SK-N-SH (cell line): Measurements from ENCODE around the gene WWC1. TPM values are rescaled to one million over a fixed set of nuclear protein-coding genes. Genes with fewer than 3 reads are reported as not detected.

ENCODE experiments used
- CTCF ChIA-PET: fragments of 300-600, 350-600 bp; formaldehyde crosslinking; extraction: SDS; loops from one replicate; lab custom pipeline; 2021; lab: Yijun Ruan, JAX
- POLR2A ChIA-PET: fragments of 350-600 bp; sonication (Branson Sonifier 250); formaldehyde crosslinking; extraction: SDS; loops from one replicate; lab custom pipeline; 2020; ENCODE audit warnings: antibody characterized with exemption, inconsistent platforms; lab: Yijun Ruan, JAX
- DNase-seq: peaks from one replicate; pipeline ENCODE4 v3.0.0; 2012
- H2AFZ ChIP-seq: fragments of 200-600 bp; sonication (generic); 2 replicates; pipeline ENCODE4 v1.8.1; 2016; ENCODE audit warnings: antibody characterized with exemption, mild to moderate bottlenecking, low read depth
- H3F3A ChIP-seq: fragments of 200-600 bp; sonication (generic); replicated peaks from 2 replicates; pipeline ENCODE3; 2016; ENCODE audit warnings: antibody characterized with exemption, mild to moderate bottlenecking; ENCODE audit not compliant: insufficient read depth
- H3K27ac ChIP-seq, 2 experiments: fragments of 200-500 bp in 1 of 2; fragments of 200-600 bp in 1 of 2; sonication (Bioruptor generic) in 1 of 2; sonication (generic), shearing (Covaris generic) in 1 of 2; 2 replicates each; pipeline versions ENCODE4 v1.5.1 to v1.6.1; 2014 to 2016; ENCODE audit warnings: low read depth in 2 of 2, inconsistent platforms in 1 of 2, low read length in 1 of 2, mild to moderate bottlenecking in 1 of 2, mixed read lengths in 1 of 2
- H3K27me3 ChIP-seq: fragments of 200-600 bp; sonication (generic), shearing (Covaris generic); 2 replicates; pipeline ENCODE4 v1.6.1; 2016; ENCODE audit warnings: mixed run types; ENCODE audit not compliant: insufficient read depth
- H3K36me3 ChIP-seq, 2 experiments: fragments of 200-500 bp in 1 of 2; fragments of 200-600 bp in 1 of 2; sonication (Bioruptor generic) in 1 of 2; sonication (generic) in 1 of 2; replicated peaks in 1 of 2; 2 replicates each; pipeline versions ENCODE3 to v1.5.1; 2014 to 2016; ENCODE audit warnings: low read length in 1 of 2, mild to moderate bottlenecking in 1 of 2; ENCODE audit not compliant: insufficient read depth in 2 of 2, control insufficient read depth in 1 of 2
- H3K4me1 ChIP-seq, 2 experiments: fragments of 200-500 bp in 1 of 2; fragments of 200-600 bp in 1 of 2; sonication (Bioruptor generic) in 1 of 2; sonication (generic), shearing (Covaris generic) in 1 of 2; 2 replicates each; pipeline versions ENCODE4 v1.5.1 to v1.6.1; 2014 to 2016; ENCODE audit warnings: low read depth in 1 of 2, low read length in 1 of 2, mixed run types in 1 of 2; ENCODE audit not compliant: insufficient read depth in 2 of 2, control insufficient read depth in 1 of 2
- H3K4me2 ChIP-seq: fragments of 200-600 bp; sonication (generic), shearing (Covaris generic); 2 replicates; pipeline ENCODE4 v1.6.1; 2017; ENCODE audit warnings: mixed run types
- H3K4me3 ChIP-seq, 2 experiments: fragments of 200-500 bp in 1 of 2; fragments of 200-600 bp in 1 of 2; sonication (Bioruptor generic) in 1 of 2; sonication (generic), shearing (Covaris generic) in 1 of 2; 2 replicates each; pipeline versions ENCODE4 v1.5.1 to v1.8.1; 2014 to 2016; ENCODE audit warnings: low read depth in 2 of 2, inconsistent platforms in 1 of 2, low read length in 1 of 2, mild to moderate bottlenecking in 1 of 2, mixed read lengths in 1 of 2, moderate library complexity in 1 of 2
- H3K79me2 ChIP-seq: fragments of 200-600 bp; sonication (generic); 2 replicates; pipeline ENCODE4 v1.8.1; 2017; ENCODE audit warnings: mild to moderate bottlenecking; ENCODE audit not compliant: insufficient read depth
- H3K9ac ChIP-seq: fragments of 200-600 bp; sonication (generic); 2 replicates; pipeline ENCODE4 v1.6.1; 2017; ENCODE audit warnings: mixed run types
- H3K9me2 ChIP-seq: fragments of 200-600 bp; sonication (generic); 2 replicates; pipeline ENCODE4 v1.6.1; 2017; ENCODE audit warnings: mixed run types
- H3K9me3 ChIP-seq: fragments of 200-600 bp; sonication (generic); 2 replicates; pipeline ENCODE4 v1.6.1; 2017; ENCODE audit warnings: mixed run types, mild to moderate bottlenecking, moderate library complexity
- H4K20me1 ChIP-seq: fragments of 200-600 bp; sonication (generic); 2 replicates; pipeline ENCODE4 v1.6.1; 2017; ENCODE audit warnings: mild to moderate bottlenecking, mixed run types; ENCODE audit not compliant: insufficient read depth
- CTCF ChIP-seq: fragments of 200-600 bp; sonication (generic); IDR thresholded peaks from 2 replicates; pipeline ENCODE4 v1.6.1; 2017; ENCODE audit warnings: antibody characterized with exemption, mild to moderate bottlenecking, moderate library complexity
- ELF1 ChIP-seq: IDR thresholded peaks from 2 replicates; pipeline ENCODE4 v1.4.0; 2012
- EP300 ChIP-seq, 2 experiments: IDR thresholded peaks; 2 replicates each; pipeline versions ENCODE4 v1.4.0 to v1.6.1; 2012; ENCODE audit warnings: borderline replicate concordance in 1 of 2, low read depth in 1 of 2, low read length in 1 of 2
- EZH2phosphoT487 ChIP-seq: fragments of 200-600 bp; sonication (generic); IDR thresholded peaks from 2 replicates; pipeline ENCODE4 v1.6.1; 2017; ENCODE audit warnings: low read depth, mixed run types, mild to moderate bottlenecking, antibody characterized with exemption, moderate library complexity, borderline replicate concordance
- FOSL2 ChIP-seq: IDR thresholded peaks from 2 replicates; pipeline ENCODE4 v1.4.0; 2012; ENCODE audit warnings: low read depth, mild to moderate bottlenecking, moderate library complexity, borderline replicate concordance
- FOXJ3 ChIP-seq: sonication (generic); formaldehyde crosslinking; IDR thresholded peaks from 2 replicates; pipeline ENCODE4 v1.5.1; 2020; ENCODE audit warnings: mild to moderate bottlenecking, missing genetic modification reagents
- FOXM1 ChIP-seq: IDR thresholded peaks from 2 replicates; pipeline ENCODE4 v1.4.0; 2012; ENCODE audit warnings: low read depth, mild to moderate bottlenecking
- GABPA ChIP-seq: IDR thresholded peaks from 2 replicates; pipeline ENCODE4 v1.4.0; 2012; ENCODE audit warnings: low read depth, mild to moderate bottlenecking
- GATA2 ChIP-seq: sonication (generic); formaldehyde crosslinking; IDR thresholded peaks from 2 replicates; pipeline ENCODE4 v1.5.0; 2020; ENCODE audit warnings: mild to moderate bottlenecking, missing genetic modification reagents
- IRF3 ChIP-seq: fragments of 150-350 bp; IDR thresholded peaks from 2 replicates; pipeline ENCODE4 v1.6.1; 2016; ENCODE audit warnings: mild to moderate bottlenecking, low read depth, low read length
- JUND ChIP-seq: IDR thresholded peaks from 2 replicates; pipeline ENCODE4 v1.4.0; 2012
- MXI1 ChIP-seq: IDR thresholded peaks from 2 replicates; pipeline ENCODE4 v1.6.1; 2012; ENCODE audit warnings: mild to moderate bottlenecking, low read depth, low read length, improper control_type of control experiment
- PBX3 ChIP-seq: IDR thresholded peaks from 2 replicates; pipeline ENCODE4; 2012
- POLR2AphosphoS5 ChIP-seq: IDR thresholded peaks from 2 replicates; pipeline ENCODE4 v1.6.1; 2012; ENCODE audit warnings: low read depth, low read length
- RCOR1 ChIP-seq: fragments of 150-350 bp; IDR thresholded peaks from 2 replicates; pipeline ENCODE4 v1.6.1; 2017; ENCODE audit warnings: antibody characterized with exemption, low read length
- RFX5 ChIP-seq: IDR thresholded peaks from 2 replicates; pipeline ENCODE4 v1.6.1; 2012; ENCODE audit warnings: mild to moderate bottlenecking, improper control_type of control experiment, low read length
- RXRA ChIP-seq: IDR thresholded peaks from 2 replicates; pipeline ENCODE4 v1.4.0; 2012; ENCODE audit warnings: low read depth, mild to moderate bottlenecking, borderline replicate concordance
- SIN3A ChIP-seq: IDR thresholded peaks from 2 replicates; pipeline ENCODE4 v1.6.1; 2012; ENCODE audit warnings: low read depth, mild to moderate bottlenecking, low read length, moderate library complexity, borderline replicate concordance
- SMC3 ChIP-seq: IDR thresholded peaks from 2 replicates; pipeline ENCODE4 v1.6.1; 2012; ENCODE audit warnings: low read depth, low read length, improper control_type of control experiment
- TAF1 ChIP-seq: IDR thresholded peaks from 2 replicates; pipeline ENCODE4 v1.6.1; 2012; ENCODE audit warnings: low read depth, mild to moderate bottlenecking, low read length, moderate library complexity, borderline replicate concordance
- TCF12 ChIP-seq: IDR thresholded peaks from 2 replicates; pipeline ENCODE4 v1.4.0; 2012
- TEAD4 ChIP-seq: IDR thresholded peaks from 2 replicates; pipeline ENCODE4 v1.4.0; 2012; ENCODE audit warnings: mild to moderate bottlenecking, borderline replicate concordance; ENCODE audit not compliant: insufficient read depth
- USF1 ChIP-seq: IDR thresholded peaks from 2 replicates; pipeline ENCODE4 v1.4.0; 2012; ENCODE audit warnings: low read depth, borderline replicate concordance
- USF2 ChIP-seq: fragments of 150-350 bp; IDR thresholded peaks from 2 replicates; pipeline ENCODE4 v1.6.1; 2017; ENCODE audit warnings: antibody characterized with exemption, low read length, low read depth, borderline replicate concordance
- YY1 ChIP-seq: IDR thresholded peaks from 2 replicates; pipeline ENCODE4 v1.4.0; 2012; ENCODE audit warnings: low read depth, mild to moderate bottlenecking
- WGBS: methylation state at CpG from one replicate; pipeline ENCODE4 v1.1.6; 2017; ENCODE audit warnings: low lambda C conversion rate; 5-methylcytosine and 5-hydroxymethylcytosine counted together
- polyA plus RNA-seq, 3 experiments: library from polyadenylated mRNA; depleted of rRNA; stranded (reverse); fragments of >200 nt; gene quantifications; 2 replicates each; pipeline ENCODE4 v1.2.3, GENCODE V29; 2012

The WWC1 gene
- polyA plus RNA-seq, 1 of the 3 experiments (the other 2 are of a cell fraction) = 16.9 TPM

GRCh38 chr5:168366116-168366515 is 74.7 kb downstream of the WWC1 start:
- Histone ChIP-seq H3K79me2 (peaks cover 38% of the 10 kb centered on the region; the same call in 1 of the 2 replicates), H3F3A (peaks cover 27% of the 10 kb centered on the region), H3K27ac (peak overlapping the region in 1 of 2 experiments; percentile 98; a peak in 2 of 4 replicates), H3K4me1 (peaks cover 2 to 10% of the 10 kb centered on the region in 2 experiments; a peak in 3 of 4 replicates), H3K9ac (peak overlapping the region; percentile 68; the same call in 1 of the 2 replicates), H4K20me1 (no peaks in the 10 kb centered on the region), H3K4me3 (0 out of 4 replicates have a peak overlapping the region, but pooled peaks of 1 of the 2 experiments have one; percentile 35), H3K36me3 (no peaks in the 10 kb centered on the region), H3K27me3 (no peaks in the 10 kb centered on the region), H2AFZ (no peak overlapping the region), H3K9me2 (no peaks in the 10 kb centered on the region), H3K4me2 (peak overlapping the region; percentile 74), H3K9me3 (no peaks in the 10 kb centered on the region)
- 8% methylated on average over 3 of the region's 3 CpGs for WGBS
- ChIA-PET CTCF (no interaction called here), POLR2A (no interaction called here)
- no peak for DNase-seq
- TF ChIP-seq GABPA (no peak), SIN3A (0 out of 2 replicates have a peak, but pooled peaks have one; percentile 47), GATA2 (CRISPR knock-in tag) (no peak), TAF1 (no peak), IRF3 (no peak), YY1 (no peak), RCOR1 (no peak), SMC3 (no peak), USF1 (no peak), POLR2AphosphoS5 (no peak; the same call in 1 of the 2 replicates), ELF1 (peak; percentile 88), RFX5 (no peak), TCF12 (peak; percentile 82), FOXJ3 (CRISPR knock-in tag) (no peak), RXRA (peak; percentile 66; the same call in 1 of the 2 replicates), MXI1 (no peak), EZH2phosphoT487 (no peak), EP300 (IDR thresholded peaks at IDR 0.05; ENCODE audit: borderline replicate concordance in 1 of 2, low read depth in 1 of 2, low read length in 1 of 2) (peak in 1 of 2 experiments; percentile 77; a peak in 2 of 4 replicates), JUND (peak; percentile 85), CTCF (no peak), FOXM1 (no peak), PBX3 (peak; percentile 95), FOSL2 (peak; percentile 65), TEAD4 (peak; percentile 55; the same call in 1 of the 2 replicates), USF2 (no peak)
